Suprapubic skin (tissue), 3 donors: Measurements from ENCODE around the gene LRSAM1.

Experiments
- CTCF ChIP-seq, 2 donors: fragments of 200-600 bp in 1 of 2; fragments of 450-650 bp in 1 of 2; sonication (generic) in 1 of 2; IDR thresholded peaks; one replicate each; pipeline ENCODE4 v1.5.1; 2016 to 2019; ENCODE audit warnings: antibody characterized with exemption in 2 of 2, mild to moderate bottlenecking in 1 of 2, moderate library complexity in 1 of 2
- EP300 ChIP-seq: sonication (generic); formaldehyde crosslinking; IDR thresholded peaks from one replicate; pipeline ENCODE4 v1.6.1; 2017; ENCODE audit warnings: antibody characterized with exemption

GRCh38 chr9:127404631-127405030 lies 46.7 kb upstream of the LRSAM1 start:
- TF ChIP-seq EP300 (no peak), CTCF (IDR thresholded peaks at IDR 0.05) (no peak)
